HG02798 (cell line): ENCODE measurements around the gene GPBP1L1.
"Not testable (repeated sequence)": the region's sequence is repeated elsewhere in the genome, so short reads cannot be mapped to it uniquely, and the experiment has no call there.

Experiments used
- ATAC-seq: cut with Tn5 transposase; IDR thresholded peaks from one replicate; pipeline ENCODE4 v1.9.1; 2021; ENCODE audit warnings: mild to moderate bottlenecking; ENCODE audit not compliant: unreplicated experiment, poor library complexity

The GPBP1L1 gene

GRCh38 chr1:45684402-45684801 lies 1.9 kb downstream of the GPBP1L1 start:
- ATAC-seq: no peak

GRCh38 chr1:45682942-45683341 lies 3.4 kb downstream of the GPBP1L1 start:
- ATAC-seq: no peak

GRCh38 chr1:45679123-45679522 lies 7.2 kb downstream of the GPBP1L1 start:
- ATAC-seq: no peak

GRCh38 chr1:45678489-45678888 lies 7.8 kb downstream of the GPBP1L1 start:
- no peak for ATAC-seq

- no peak for ATAC-seq
These were observed 8.5 kb downstream of the GPBP1L1 start for GRCh38 chr1:45677751-45678245.

- ATAC-seq: not testable (repeated sequence)
These were observed 9.8 kb downstream of the GPBP1L1 start for GRCh38 chr1:45676553-45676952.

GRCh38 chr1:45674478-45674877 lies 11.9 kb downstream of the GPBP1L1 start:
- no peak for ATAC-seq

GRCh38 chr1:45673956-45674355 lies 12.4 kb downstream of the GPBP1L1 start:
- ATAC-seq: no peak

GRCh38 chr1:45669859-45670655 lies 16.3 kb downstream of the GPBP1L1 start:
- ATAC-seq: no peak

- no peak for ATAC-seq
These were observed 17.0 kb downstream of the GPBP1L1 start for GRCh38 chr1:45669379-45669778.

GRCh38 chr1:45668526-45668925 lies 17.8 kb downstream of the GPBP1L1 start:
- ATAC-seq: no peak

GRCh38 chr1:45667321-45668111 lies 18.8 kb downstream of the GPBP1L1 start:
- no peak for ATAC-seq

GRCh38 chr1:45666836-45667235 lies 19.5 kb downstream of the GPBP1L1 start:
- ATAC-seq: no peak

- ATAC-seq: no peak
These were observed 26.0 kb downstream of the GPBP1L1 start for GRCh38 chr1:45660336-45660735.

- no peak for ATAC-seq
These were observed 27.1 kb downstream of the GPBP1L1 start for GRCh38 chr1:45659222-45659621.

- ATAC-seq: no peak
These were observed 28.2 kb downstream of the GPBP1L1 start for GRCh38 chr1:45658171-45658570.

GRCh38 chr1:45656573-45657226 lies 29.6 kb downstream of the GPBP1L1 start:
- no peak for ATAC-seq

- no peak for ATAC-seq
These were observed 31.6 kb downstream of the GPBP1L1 start for GRCh38 chr1:45654540-45655280.

- ATAC-seq: no peak
These were observed 38.9 kb downstream of the GPBP1L1 start for GRCh38 chr1:45647248-45648021.
